ENCODE data around the gene SIGLEC5.

SIGLEC5 gene, protein sequence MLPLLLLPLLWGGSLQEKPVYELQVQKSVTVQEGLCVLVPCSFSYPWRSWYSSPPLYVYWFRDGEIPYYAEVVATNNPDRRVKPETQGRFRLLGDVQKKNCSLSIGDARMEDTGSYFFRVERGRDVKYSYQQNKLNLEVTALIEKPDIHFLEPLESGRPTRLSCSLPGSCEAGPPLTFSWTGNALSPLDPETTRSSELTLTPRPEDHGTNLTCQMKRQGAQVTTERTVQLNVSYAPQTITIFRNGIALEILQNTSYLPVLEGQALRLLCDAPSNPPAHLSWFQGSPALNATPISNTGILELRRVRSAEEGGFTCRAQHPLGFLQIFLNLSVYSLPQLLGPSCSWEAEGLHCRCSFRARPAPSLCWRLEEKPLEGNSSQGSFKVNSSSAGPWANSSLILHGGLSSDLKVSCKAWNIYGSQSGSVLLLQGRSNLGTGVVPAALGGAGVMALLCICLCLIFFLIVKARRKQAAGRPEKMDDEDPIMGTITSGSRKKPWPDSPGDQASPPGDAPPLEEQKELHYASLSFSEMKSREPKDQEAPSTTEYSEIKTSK

DNA sequence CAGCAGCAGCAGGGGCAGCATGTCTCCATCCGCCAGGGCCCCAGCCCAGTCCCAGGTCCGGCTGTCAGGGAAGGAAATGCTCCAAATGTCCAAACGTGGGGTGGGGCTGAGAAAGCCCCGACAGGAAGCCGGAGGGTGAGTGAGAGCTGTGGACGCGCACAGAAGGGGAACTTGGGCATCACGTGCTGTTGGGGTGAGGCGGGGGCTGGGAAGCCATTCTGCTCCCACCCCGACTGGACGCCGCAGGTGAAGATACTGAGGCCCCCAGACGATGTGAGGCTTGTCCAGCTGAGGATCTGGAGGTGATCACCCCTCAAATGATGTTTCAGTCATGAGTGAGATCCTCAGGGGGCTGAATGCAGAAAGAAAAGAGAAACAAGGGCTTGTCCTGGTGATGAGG lies at the start of gene SIGLEC5:
Gene SIGLEC5 (minus strand): TSS at position 87 of the 400 bp plus-strand sequence. CDS start 66 bp downstream, at position 21.
- peak; percentile 30 for DNase-seq

GRCh38 chr19:51676566-51677083 lies 46.4 kb upstream of the SIGLEC5 start:
- peak; percentile 61 for DNase-seq

DNA sequence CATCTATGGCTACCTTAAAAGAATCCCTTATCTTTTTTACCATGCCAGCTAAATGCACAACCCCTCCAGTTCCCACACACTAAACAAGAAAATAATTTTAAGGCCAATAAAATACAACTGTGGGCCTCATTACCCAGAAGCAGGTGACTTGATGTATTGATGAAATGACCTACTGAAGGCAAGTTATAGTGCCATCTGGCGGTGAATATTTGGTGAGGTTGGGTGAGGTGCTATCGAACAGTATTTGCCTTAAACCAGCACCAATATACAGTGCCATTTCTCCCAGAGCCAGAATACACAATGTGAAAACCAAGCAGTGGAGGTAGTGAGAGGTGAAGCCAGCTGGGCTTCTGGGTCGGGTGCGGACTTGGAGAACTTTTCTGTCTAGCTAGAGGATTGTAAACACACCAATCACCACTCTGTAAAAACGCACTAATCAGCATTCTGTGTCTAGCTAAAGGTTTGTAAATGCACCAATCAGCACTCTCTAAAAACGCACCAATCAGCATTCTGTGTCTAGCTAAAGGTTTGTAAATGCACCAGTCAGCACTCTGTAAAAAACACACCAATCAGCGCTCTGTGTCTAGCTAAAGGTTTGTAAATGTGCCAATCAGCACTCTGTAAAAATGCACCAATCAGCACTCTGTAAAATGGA lies 45.8 kb upstream of the SIGLEC5 start:
- DNase-seq: peak; percentile 57

- DNase-seq: no peak
Observed at GRCh38 chr19:51668216-51668615, 38.0 kb upstream of the SIGLEC5 start.

- peak; percentile 9 for DNase-seq
Observed at GRCh38 chr19:51664997-51665396, 34.8 kb upstream of the SIGLEC5 start.

DNA sequence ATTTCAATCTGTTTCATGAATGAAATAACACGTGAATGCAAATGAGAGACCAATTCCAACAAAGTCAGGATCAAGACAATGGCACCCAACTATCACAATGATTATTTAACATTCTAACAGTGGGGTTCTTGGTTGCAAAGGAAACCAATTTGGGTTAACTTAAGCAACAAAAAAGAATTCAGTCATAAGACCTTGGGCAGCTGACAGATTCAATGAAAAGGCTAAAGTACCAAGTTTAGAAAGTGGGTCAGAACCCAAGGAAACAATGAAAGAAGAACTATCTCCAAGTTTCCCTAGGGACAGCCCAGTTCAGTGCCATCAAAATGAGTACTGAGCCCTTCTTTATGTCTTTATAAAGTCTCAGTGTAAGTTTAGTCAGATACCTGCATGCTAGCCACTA lies 33.9 kb upstream of the SIGLEC5 start:
- DNase-seq: no peak

DNA sequence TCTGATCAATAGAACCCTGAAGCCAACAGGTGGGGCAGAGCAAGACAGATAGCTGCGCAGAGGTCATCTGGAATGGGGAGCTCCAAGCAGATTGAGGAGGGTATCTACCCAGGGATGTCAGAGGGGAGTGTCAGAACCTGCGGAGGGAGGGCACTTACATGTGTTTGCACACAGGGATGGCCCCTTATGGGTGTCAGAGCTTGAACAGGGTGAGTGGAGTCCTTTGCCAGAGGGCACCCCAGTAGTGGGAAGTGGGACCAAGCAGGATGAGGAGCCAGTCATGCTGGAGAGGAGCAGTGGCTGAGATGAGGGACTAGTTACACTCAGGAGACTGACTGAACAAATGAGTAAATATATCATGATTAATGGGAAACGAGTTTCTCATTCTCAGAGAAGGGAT lies 33.4 kb upstream of the SIGLEC5 start:
- DNase-seq: no peak

- peak; percentile 93 for DNase-seq
Observed at GRCh38 chr19:51660975-51661600, 30.9 kb upstream of the SIGLEC5 start.

DNA sequence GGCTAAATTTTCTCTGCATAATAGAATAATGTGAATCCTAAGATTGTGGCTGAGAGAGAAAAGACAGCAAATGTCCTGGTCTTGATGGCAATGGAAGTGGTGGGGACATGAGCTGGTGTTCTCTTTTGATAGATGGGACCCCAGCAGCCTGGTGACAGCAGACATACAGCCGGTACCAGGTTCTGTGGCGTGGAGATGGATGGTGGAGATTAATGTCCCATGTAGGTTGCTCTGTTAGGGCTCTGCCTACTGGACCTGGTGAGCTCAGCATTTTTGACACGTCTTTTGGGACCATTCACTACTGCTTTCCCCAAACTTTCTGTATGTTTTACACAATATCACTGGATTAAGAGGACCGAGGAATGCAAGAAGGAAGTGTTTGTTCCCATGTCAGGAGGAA lies 24.6 kb upstream of the SIGLEC5 start:
- DNase-seq: no peak

GRCh38 chr19:51653162-51653561 lies 23.0 kb upstream of the SIGLEC5 start:
- DNase-seq: no peak

GRCh38 chr19:51652266-51652665 lies 22.1 kb upstream of the SIGLEC5 start:
- DNase-seq: no peak

GRCh38 chr19:51651216-51651846 lies 21.1 kb upstream of the SIGLEC5 start:
- peak; percentile 55 for DNase-seq

DNA sequence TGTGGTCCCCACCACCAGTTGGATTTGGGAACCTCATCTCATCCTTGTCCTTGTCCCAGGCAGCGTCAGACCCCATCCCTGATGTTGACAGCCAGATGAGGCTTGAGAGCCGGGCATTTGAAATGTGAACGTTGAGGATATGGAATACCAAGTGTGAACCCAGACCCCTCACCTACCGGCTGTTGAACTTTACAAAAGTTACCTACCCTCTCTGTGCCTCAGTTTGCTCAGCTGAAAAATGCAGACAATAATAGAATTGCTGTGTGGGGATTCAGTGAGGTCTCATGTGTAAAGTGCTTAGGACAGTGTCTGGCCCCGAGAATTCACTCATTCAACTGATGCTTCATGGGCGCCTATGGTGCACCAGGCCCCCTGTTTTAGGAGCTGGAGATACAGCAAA lies 17.1 kb upstream of the SIGLEC5 start:
- DNase-seq: no peak

DNA sequence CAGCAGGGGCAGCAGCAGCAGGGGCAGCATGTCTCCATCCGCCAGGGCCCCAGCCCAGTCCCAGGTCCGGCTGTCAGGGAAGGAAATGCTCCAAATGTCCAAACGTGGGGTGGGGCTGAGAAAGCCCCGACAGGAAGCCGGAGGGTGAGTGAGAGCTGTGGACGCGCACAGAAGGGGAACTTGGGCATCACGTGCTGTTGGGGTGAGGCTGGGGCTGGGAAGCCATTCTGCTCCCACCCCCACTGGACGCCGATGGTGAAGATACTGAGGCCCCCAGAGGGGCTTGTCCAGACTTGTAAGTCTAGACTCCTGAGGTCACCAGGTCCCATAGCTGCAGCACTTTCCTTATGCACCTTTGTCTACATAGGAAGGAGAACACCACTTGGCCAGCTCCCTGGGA lies 16.5 kb upstream of the SIGLEC5 start, which contains the start of gene SIGLEC14:
Gene SIGLEC14 (minus strand): TSS at position 96 of the 400 bp plus-strand sequence. CDS start 66 bp downstream, at position 30.
- peak; percentile 45 for DNase-seq

GRCh38 chr19:51644636-51645271 lies 14.6 kb upstream of the SIGLEC5 start:
- DNase-seq: peak; percentile 56

GRCh38 chr19:51641648-51642047 lies 11.4 kb upstream of the SIGLEC5 start:
- no peak for DNase-seq

DNA sequence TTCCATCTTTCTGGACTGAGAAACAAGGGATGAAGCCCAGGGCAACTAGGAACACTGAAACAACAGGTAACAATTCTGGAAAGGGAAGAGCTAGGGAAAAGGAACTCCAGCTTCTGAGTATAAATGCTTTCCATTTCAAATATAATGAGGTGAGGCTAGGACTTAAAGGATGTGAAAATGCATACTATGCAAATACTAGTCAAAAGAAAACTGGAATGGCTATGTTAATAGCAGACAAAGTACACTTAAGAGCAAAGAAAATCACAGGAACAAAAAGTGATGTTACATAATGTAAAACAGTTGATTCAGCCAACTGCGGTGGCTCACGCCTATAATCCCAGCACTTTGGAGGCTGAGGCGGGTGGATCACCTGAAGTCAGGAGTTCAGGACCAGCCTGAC lies 10.2 kb upstream of the SIGLEC5 start:
- no peak for DNase-seq

DNA sequence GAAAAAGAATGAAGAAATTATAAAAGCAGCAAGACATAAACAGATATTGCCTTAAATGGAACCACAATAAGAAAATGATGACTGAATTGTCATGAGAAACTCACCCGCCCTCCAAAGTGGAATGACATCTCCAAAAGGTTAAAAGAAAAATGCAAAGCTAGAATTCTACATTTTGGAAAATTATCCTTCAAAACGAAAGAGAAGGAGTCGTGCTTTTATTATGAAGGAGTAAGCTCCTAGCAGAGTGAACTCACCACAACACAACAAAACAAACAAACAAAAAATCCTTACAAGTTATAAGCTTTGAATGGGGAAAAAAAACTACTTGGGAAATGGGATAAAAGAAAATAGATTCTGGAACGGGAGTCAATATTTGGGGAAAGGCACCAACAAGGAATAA lies 9.7 kb upstream of the SIGLEC5 start:
- DNase-seq: no peak

DNA sequence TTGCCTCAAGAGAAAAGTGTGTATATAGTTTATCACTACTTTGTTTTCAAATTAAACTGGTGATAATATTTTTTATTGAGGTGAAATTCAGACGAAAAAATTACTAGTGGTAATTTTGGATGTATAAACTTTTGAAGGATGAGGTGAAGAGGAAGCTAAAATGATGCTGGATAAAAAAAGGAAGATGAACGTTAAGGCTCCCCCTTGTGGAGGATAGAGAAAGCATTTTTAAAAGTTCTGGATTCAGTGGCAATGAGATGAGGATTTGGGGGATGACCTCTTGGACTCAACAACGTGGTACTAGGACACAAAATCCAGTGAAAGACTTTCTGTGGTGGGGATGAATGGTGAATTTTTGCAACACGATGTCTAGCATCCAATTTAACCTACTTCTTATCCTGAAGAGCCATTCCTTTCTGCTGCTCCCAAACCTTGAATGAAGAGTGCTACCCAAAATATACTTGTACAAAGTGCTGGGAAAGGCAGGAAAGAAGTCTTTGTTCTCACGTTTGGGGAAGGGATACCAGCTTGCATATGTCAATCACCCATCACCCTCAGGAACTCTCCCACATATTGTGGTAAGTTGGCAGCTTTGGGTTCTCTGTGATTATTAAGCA lies 7.3 kb upstream of the SIGLEC5 start:
- DNase-seq: peak; percentile 74

DNA sequence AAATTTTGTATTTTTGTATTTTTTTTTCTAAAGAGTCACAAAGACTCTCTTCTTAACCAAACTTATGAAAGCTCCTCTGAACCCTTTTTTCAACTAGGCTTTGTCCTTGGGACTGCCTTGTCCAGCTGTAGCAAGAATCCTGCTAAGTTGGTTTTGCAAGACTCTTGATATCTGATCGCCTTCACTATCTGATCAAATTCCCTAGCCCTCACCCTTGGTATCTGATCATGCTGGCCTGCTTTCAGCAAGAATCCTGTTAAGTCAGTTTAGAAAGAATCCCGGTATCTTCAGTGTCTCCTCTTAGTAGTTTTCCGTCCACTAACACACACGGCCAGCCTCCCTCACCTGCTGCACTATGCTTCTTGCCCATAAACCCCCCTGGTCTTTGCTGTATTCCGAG lies 1.9 kb upstream of the SIGLEC5 start:
- DNase-seq: peak; percentile 48

- peak; percentile 37 for DNase-seq
Observed at GRCh38 chr19:51628153-51628939, 1.9 kb downstream of the SIGLEC5 start.
